Upper lobe of right lung (tissue), 1 donor: Measurements from ENCODE around the gene ZBTB43. TPM values are rescaled to one million over a fixed set of nuclear protein-coding genes. Genes with fewer than 3 reads are reported as not detected.

Experiments used
- ATAC-seq: fragments of 200-7000 bp; cut with Tn5 transposase; one replicate; pipeline ENCODE4 v1.9.1; 2020; ENCODE audit warnings: mild to moderate bottlenecking, moderate library complexity
- DNase-seq: peaks from one replicate; pipeline ENCODE4 v3.0.0-alpha.2; 2020
- H3K27ac ChIP-seq: fragments of 200-600 bp; one replicate; pipeline ENCODE4 v1.8.0; 2022
- H3K27me3 ChIP-seq: fragments of 200-600 bp; one replicate; pipeline ENCODE4 v1.8.0; 2022; ENCODE audit warnings: mild to moderate bottlenecking
- H3K36me3 ChIP-seq: fragments of 200-600 bp; one replicate; pipeline ENCODE4 v1.8.0; 2022
- H3K4me1 ChIP-seq: fragments of 200-600 bp; one replicate; pipeline ENCODE4 v1.8.0; 2022
- H3K4me3 ChIP-seq: fragments of 200-600 bp; one replicate; pipeline ENCODE4 v1.8.0; 2022; ENCODE audit warnings: mild to moderate bottlenecking
- H3K9me3 ChIP-seq: fragments of 200-600 bp; one replicate; pipeline ENCODE4 v1.8.0; 2022
- CTCF ChIP-seq: fragments of 200-600 bp; IDR thresholded peaks from one replicate; pipeline ENCODE4 v1.8.0; 2022; ENCODE audit warnings: antibody characterized with exemption
- intact Hi-C: fragments of 100-400 bp; cut with DNase I; formaldehyde crosslinking; loops from one replicate; pipeline ENCODE4 v1.11.0; 2022
- total RNA-seq: library from RNA; stranded (reverse); fragmentation: NEBNext Ultra II Directional; extraction: Animal tissue kit (Norgen Biotek cat#: 25700); gene quantifications from one replicate; pipeline ENCODE4 v1.2.1, GENCODE V29; 2021
- donor health status: DM: no; HTN: yes; CAD: no; lungs with severe emphysema.

Gene ZBTB43
- total RNA-seq, 1 donor from 2014 or later: 24.9 TPM

- ATAC-seq: no peak
- Histone ChIP-seq H3K9me3 (no peaks in the 10 kb centered on the region), H3K36me3 (no peaks in the 10 kb centered on the region), H3K27me3 (no peaks in the 10 kb centered on the region), H3K4me1 (peaks cover 8% of the 10 kb centered on the region), H3K4me3 (no peak overlapping the region), H3K27ac (no peak overlapping the region)
- intact Hi-C loops: no loop called here
- no peak for TF ChIP-seq CTCF
- no peak for DNase-seq
These were observed 52.6 kb downstream of the ZBTB43 start for GRCh38 chr9:126857261-126857960.

- ATAC-seq (no peak), DNase-seq (no peak)
- Histone ChIP-seq H3K36me3 (peaks cover 4% of the 10 kb centered on the region), H3K27me3 (no peaks in the 10 kb centered on the region), H3K4me1 (peaks cover 22% of the 10 kb centered on the region), H3K4me3 (no peak overlapping the region), H3K27ac (no peak overlapping the region), H3K9me3 (no peaks in the 10 kb centered on the region)
- TF ChIP-seq CTCF: no peak
- intact Hi-C loops: no loop called here
These were observed 54.3 kb downstream of the ZBTB43 start for GRCh38 chr9:126859111-126859510.

GRCh38 chr9:126860077-126860756 lies 55.4 kb downstream of the ZBTB43 start, which contains the start of gene ZBTB34:
ZBTB34 (plus strand) TSS chr9:126860639; CDS start chr9:126879400, 18,761 bp downstream.
- Histone ChIP-seq H3K9me3 (no peaks in the 10 kb centered on the region), H3K4me3 (peak within 1 kb of the TSS; percentile 88), H3K4me1 (peaks cover 22% of the 10 kb centered on the region), H3K27me3 (no peaks in the 10 kb centered on the region), H3K36me3 (peaks cover 10% of the 10 kb centered on the region), H3K27ac (peak within 1 kb of the TSS; percentile 94)
- intact Hi-C loops: no loop called here
- peak; percentile 100 for TF ChIP-seq CTCF
- DNase-seq: peak; percentile 88
- ATAC-seq: peak; percentile 84

GRCh38 chr9:126860757-126861466 lies 56.1 kb downstream of the ZBTB43 start:
- ATAC-seq (peak; percentile 58), DNase-seq (peak; percentile 78)
- Histone ChIP-seq H3K4me3 (peak overlapping the region; percentile 88), H3K27ac (peak overlapping the region; percentile 86), H3K9me3 (no peaks in the 10 kb centered on the region), H3K27me3 (no peaks in the 10 kb centered on the region), H3K4me1 (peaks cover 22% of the 10 kb centered on the region), H3K36me3 (peaks cover 16% of the 10 kb centered on the region)
- intact Hi-C loops: no loop called here
- TF ChIP-seq CTCF: no peak

- Histone ChIP-seq H3K4me3 (peak overlapping the region; percentile 88), H3K9me3 (no peaks in the 10 kb centered on the region), H3K36me3 (peaks cover 24% of the 10 kb centered on the region), H3K27ac (peak overlapping the region; percentile 86), H3K27me3 (no peaks in the 10 kb centered on the region), H3K4me1 (peaks cover 22% of the 10 kb centered on the region)
- TF ChIP-seq CTCF: no peak
- DNase-seq: no peak
- no peak for ATAC-seq
- intact Hi-C loops: no loop called here
These were observed 56.9 kb downstream of the ZBTB43 start for GRCh38 chr9:126861707-126862103.
